A549 treated with AZD9567 at 1 μM for 4 hours (cell line): Measurements from ENCODE around the gene SLC25A47. TPM values are rescaled to one million over a fixed set of nuclear protein-coding genes. Genes with fewer than 3 reads are reported as not detected.

Source experiments
- total RNA-seq: library from RNA; stranded (reverse); fragments of 200-300 nt; extraction: Qiagen RNA extraction; gene quantifications from 5 replicates; pipeline ENCODE4 v1.2.3, GENCODE V29; 2022; ENCODE audit not compliant: insufficient read depth

SLC25A47 gene, protein sequence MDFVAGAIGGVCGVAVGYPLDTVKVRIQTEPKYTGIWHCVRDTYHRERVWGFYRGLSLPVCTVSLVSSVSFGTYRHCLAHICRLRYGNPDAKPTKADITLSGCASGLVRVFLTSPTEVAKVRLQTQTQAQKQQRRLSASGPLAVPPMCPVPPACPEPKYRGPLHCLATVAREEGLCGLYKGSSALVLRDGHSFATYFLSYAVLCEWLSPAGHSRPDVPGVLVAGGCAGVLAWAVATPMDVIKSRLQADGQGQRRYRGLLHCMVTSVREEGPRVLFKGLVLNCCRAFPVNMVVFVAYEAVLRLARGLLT
- not detected in 5 replicates for total RNA-seq

GRCh38 chr14:100323121-100323941 lies at the start of gene SLC25A47:
TSS of gene SLC25A47 (plus strand) at chr14:100323339. CDS start at chr14:100323415, 76 bp downstream.

DNA sequence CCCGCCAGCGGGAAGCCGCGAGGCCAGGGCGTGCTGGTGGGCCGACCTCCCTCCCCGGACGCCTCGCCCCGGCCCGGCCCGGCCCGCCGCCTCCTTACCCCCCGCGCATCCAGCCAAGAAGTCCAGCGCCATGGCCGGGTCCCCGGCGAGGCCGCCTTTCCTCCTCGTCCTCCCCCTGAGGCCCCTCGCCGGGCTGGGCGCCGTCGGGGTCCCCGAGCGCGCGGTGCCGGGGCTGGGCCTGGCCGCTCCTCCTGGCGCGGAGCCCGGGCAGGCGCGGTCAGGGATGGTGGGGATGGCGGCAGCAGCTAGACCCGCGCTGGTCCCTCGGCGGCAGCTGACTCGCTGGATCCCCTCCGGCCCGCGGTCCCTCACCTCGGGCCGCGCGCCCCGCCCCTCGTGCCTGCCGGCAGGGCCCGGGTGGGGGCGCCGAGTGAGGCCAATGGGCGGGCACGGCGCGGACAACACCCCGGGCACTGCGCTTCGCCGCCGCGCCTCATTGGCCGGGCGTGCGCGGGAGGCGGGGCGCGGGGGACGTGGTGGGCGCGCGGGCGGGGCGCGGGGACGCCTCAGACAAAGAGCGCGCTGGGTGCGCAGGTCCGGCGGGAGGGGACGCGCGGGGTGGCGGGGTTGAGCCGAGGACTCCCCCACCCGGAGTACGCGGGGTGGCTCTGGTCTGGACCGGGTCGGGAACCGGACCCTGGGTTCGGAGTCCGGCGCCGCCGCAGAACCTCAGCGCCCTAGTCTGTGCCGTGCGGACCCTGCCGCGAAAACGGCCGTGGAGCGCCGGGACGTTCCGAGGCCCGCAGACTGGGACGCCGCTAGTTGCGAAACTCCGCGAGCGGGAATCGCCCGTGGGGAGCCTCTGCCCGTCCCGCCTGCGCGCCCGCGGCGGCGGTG lies 16.8 kb upstream of the SLC25A47 start, which contains the start of gene SLC25A29:
Gene SLC25A29 (minus strand): TSS at position 344 of the 897 bp plus-strand sequence. CDS start 212 bp downstream, at position 132.

GRCh38 chr14:100375963-100376735 lies 53.0 kb downstream of the SLC25A47 start, which contains the start of gene WDR25:
TSS of gene WDR25 (plus strand) at chr14:100376485.

Other genes with a start within 250 kb of the SLC25A47 start
- 1.6 to 3.2 TPM (median 1.7 TPM) in 4 of 5 replicates, not detected in the other for gene DEGS2, start 163.7 kb upstream of the SLC25A47 start, total RNA-seq
- 59.9 to 77.4 TPM (median 70.8 TPM) in 5 replicates for gene YY1, start 84.2 kb upstream of the SLC25A47 start, total RNA-seq
- gene SLC25A29, start 16.9 kb upstream of the SLC25A47 start, total RNA-seq: 8.9 to 11.6 TPM (median 10.4 TPM) in 5 replicates
- 4.1 to 9.9 TPM (median 9.6 TPM) in 5 replicates for gene WDR25, start 53.1 kb downstream of the SLC25A47 start, total RNA-seq